GM12892 (cell line): ENCODE measurements around the gene PPP4C.
"Not testable (repeated sequence)": the region's sequence is repeated elsewhere in the genome, so short reads cannot be mapped to it uniquely, and the experiment has no call there.

Experiments used
- POLR2A ChIP-seq: IDR thresholded peaks from 2 replicates; pipeline ENCODE4 v1.6.1; 2011; ENCODE audit warnings: low read depth, low read length, control low read depth
- POLR2AphosphoS5 ChIP-seq: IDR thresholded peaks from 2 replicates; pipeline ENCODE4 v1.6.1; 2011; ENCODE audit warnings: low read depth, low read length, control low read depth

DNA sequence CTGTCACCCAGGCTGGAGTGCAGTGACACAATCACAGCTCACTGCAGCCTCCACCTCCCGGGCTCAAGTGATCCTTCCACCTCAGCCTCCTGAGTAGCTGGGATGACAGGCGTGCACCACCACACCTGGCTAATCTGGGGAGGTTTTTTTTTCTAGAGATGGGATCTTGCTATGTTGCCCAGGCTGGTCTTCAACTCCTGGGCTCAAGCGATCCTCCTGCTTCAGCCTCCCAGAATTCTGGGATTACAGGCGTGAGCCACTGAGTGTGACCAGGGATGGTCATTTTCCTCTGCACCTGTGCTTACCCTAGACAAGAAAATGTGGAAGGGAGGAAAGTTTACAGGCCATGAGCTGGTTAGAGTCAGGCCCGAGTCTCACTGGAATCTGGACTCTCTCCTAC lies 35.1 kb upstream of the PPP4C start:
- TF ChIP-seq POLR2AphosphoS5, POLR2A: not testable (repeated sequence)
